Measurements from ENCODE around the gene PLCG2. TPM values are rescaled to one million over a fixed set of nuclear protein-coding genes. Genes with fewer than 3 reads are reported as not detected.
"Not testable (repeated sequence)": the region's sequence is repeated elsewhere in the genome, so short reads cannot be mapped to it uniquely, and the experiment has no call there.

PLCG2 gene
- total RNA-seq, 1 experiment from 2014 or later = 3.2 TPM

GRCh38 chr16:81912395-81912794 lies 133.3 kb downstream of the PLCG2 start:
- DNase-seq (ENCODE audit: low read depth) = no peak

GRCh38 chr16:81913222-81913621 lies 134.1 kb downstream of the PLCG2 start:
- no peak for DNase-seq (ENCODE audit: low read depth)

- no peak for DNase-seq (ENCODE audit: low read depth)
Measured at GRCh38 chr16:81917375-81917774, 138.3 kb downstream of the PLCG2 start.

GRCh38 chr16:81918927-81919326 lies 139.8 kb downstream of the PLCG2 start:
- no peak for DNase-seq (ENCODE audit: low read depth)

GRCh38 chr16:81920498-81920897 lies 141.4 kb downstream of the PLCG2 start:
- DNase-seq (ENCODE audit: low read depth) = no peak

GRCh38 chr16:81921085-81921814 lies 142.2 kb downstream of the PLCG2 start:
- peak; percentile 64 for DNase-seq (ENCODE audit: low read depth)

- DNase-seq (ENCODE audit: low read depth) = no peak
Measured at GRCh38 chr16:81921843-81922584, 142.9 kb downstream of the PLCG2 start.

- DNase-seq (ENCODE audit: low read depth) = no peak
Measured at GRCh38 chr16:81923296-81923695, 144.2 kb downstream of the PLCG2 start.

GRCh38 chr16:81925016-81925415 lies 145.9 kb downstream of the PLCG2 start:
- DNase-seq (ENCODE audit: low read depth) = peak; percentile 73

- no peak for DNase-seq (ENCODE audit: low read depth)
Measured at GRCh38 chr16:81926036-81926435, 146.9 kb downstream of the PLCG2 start.

- no peak for DNase-seq (ENCODE audit: low read depth)
Measured at GRCh38 chr16:81927561-81928185, 148.6 kb downstream of the PLCG2 start.

- DNase-seq (ENCODE audit: low read depth) = no peak
Measured at GRCh38 chr16:81928271-81928918, 149.3 kb downstream of the PLCG2 start.

GRCh38 chr16:81928975-81929374 lies 149.9 kb downstream of the PLCG2 start:
- no peak for DNase-seq (ENCODE audit: low read depth)

GRCh38 chr16:81929841-81930240 lies 150.8 kb downstream of the PLCG2 start:
- no peak for DNase-seq (ENCODE audit: low read depth)

GRCh38 chr16:81931927-81932326 lies 152.8 kb downstream of the PLCG2 start:
- no peak for DNase-seq (ENCODE audit: low read depth)

GRCh38 chr16:81932668-81933067 lies 153.6 kb downstream of the PLCG2 start:
- DNase-seq (ENCODE audit: low read depth) = no peak

- no peak for DNase-seq (ENCODE audit: low read depth)
Measured at GRCh38 chr16:81933361-81933760, 154.3 kb downstream of the PLCG2 start.

GRCh38 chr16:81934711-81935110 lies 155.6 kb downstream of the PLCG2 start:
- not testable (repeated sequence) for DNase-seq (ENCODE audit: low read depth)

GRCh38 chr16:81936209-81937000 lies 157.3 kb downstream of the PLCG2 start:
- no peak for DNase-seq (ENCODE audit: low read depth)

GRCh38 chr16:81937305-81938038 lies 158.4 kb downstream of the PLCG2 start:
- DNase-seq (ENCODE audit: low read depth) = peak; percentile 79
